SK-N-MC (cell line): ENCODE data around the gene COQ4.
"Not testable (repeated sequence)": the region's sequence is repeated elsewhere in the genome, so short reads cannot be mapped to it uniquely, and the experiment has no call there.

ENCODE experiments used
- DNase-seq: peaks from one replicate; pipeline ENCODE4 v3.0.0-alpha.2; 2011; ENCODE audit warnings: low read depth, low spot score
- H3K27ac ChIP-seq: fragments of 200-600 bp; sonication (generic); 2 replicates; pipeline ENCODE4 v1.5.1; 2016; ENCODE audit warnings: mixed run types
- H3K36me3 ChIP-seq: fragments of 200-600 bp; sonication (generic); 2 replicates; pipeline ENCODE4 v1.6.1; 2017; ENCODE audit warnings: antibody characterized with exemption, low read length, mixed read lengths; ENCODE audit not compliant: insufficient read depth
- H3K4me3 ChIP-seq: fragments of 200-600 bp; sonication (generic); 2 replicates; pipeline ENCODE4 v1.5.1; 2016
- H3K9ac ChIP-seq: fragments of 200-600 bp; sonication (generic); 2 replicates; pipeline ENCODE4 v1.8.0; 2017; ENCODE audit warnings: mixed run types, mixed read lengths; ENCODE audit not compliant: insufficient read length
- H3K9me3 ChIP-seq: fragments of 200-600 bp; sonication (generic); 2 replicates; pipeline ENCODE4 v1.6.1; 2017; ENCODE audit warnings: low read depth, mild to moderate bottlenecking, antibody characterized with exemption, low read length, moderate library complexity, mixed read lengths
- EZH2 ChIP-seq: fragments of 200-600 bp; sonication (generic); IDR thresholded peaks from one replicate; pipeline ENCODE4 v1.6.1; 2017; ENCODE audit warnings: antibody characterized with exemption
- FOXP2 ChIP-seq: optimal IDR thresholded peaks from 2 replicates; pipeline ENCODE3; 2011; ENCODE audit warnings: mild to moderate bottlenecking, moderate library complexity; ENCODE audit not compliant: insufficient read depth; ENCODE audit errors: extremely low read length, control extremely low read depth
- POLR2AphosphoS5 ChIP-seq: IDR thresholded peaks from 2 replicates; pipeline ENCODE4 v1.6.1; 2012; ENCODE audit warnings: mild to moderate bottlenecking, low read depth, low read length, borderline replicate concordance

Gene COQ4

DNA sequence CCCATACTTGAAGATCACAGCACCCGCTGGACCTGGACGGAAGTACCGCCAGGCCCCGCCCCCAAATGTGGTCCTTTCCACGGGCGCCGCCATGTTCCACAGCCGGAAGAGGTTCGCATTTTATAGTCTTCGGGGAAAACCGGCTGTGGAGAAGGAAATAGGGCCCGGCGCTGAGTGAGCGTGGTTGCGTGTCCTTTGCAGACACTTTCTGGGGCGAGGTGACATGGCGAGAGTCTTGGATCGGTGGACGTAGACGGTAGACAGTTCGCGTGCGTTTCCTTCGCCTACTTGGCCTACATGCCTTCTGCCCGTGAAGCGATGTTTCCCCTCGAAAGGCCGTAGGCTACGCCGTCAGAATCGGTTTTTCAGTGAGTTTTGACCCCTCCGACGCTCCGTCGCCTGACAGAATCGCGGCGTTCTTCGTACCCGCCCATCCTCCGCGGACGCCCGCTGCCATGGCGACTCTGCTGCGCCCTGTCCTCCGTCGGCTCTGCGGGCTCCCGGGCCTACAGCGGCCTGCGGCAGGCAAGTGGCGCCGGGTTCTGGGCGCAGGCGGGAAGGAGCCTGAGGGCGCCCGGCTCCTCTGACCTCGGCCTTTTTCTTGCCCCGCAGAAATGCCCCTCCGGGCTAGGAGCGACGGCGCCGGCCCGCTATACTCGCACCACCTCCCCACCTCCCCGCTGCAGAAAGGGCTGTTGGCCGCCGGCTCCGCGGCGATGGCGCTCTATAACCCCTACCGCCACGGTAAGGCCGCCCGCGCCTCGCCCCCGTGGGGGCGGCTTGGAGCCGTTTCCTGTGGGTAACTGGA is at the start of gene COQ4, which contains the start of gene TRUB2:
COQ4 (plus strand) TSS at position 436 of the 808 bp plus-strand sequence; CDS start at position 456, 20 bp downstream.
TRUB2 (minus strand) TSS at position 44 of the 808 bp plus-strand sequence; CDS start at position 5, 39 bp downstream.
- Histone ChIP-seq H3K9me3 (no peaks in the 10 kb centered on the region), H3K9ac (peak within 1 kb of the TSS; percentile 98), H3K27ac (peak within 1 kb of the TSS; percentile 97), H3K36me3 (peaks cover 15% of the 10 kb centered on the region; the same call in 1 of the 2 replicates), H3K4me3 (peak within 1 kb of the TSS; percentile 94)
- peak; percentile 79 for DNase-seq
- TF ChIP-seq POLR2AphosphoS5 = peak; percentile 88
- TF ChIP-seq EZH2 = no peak
- TF ChIP-seq FOXP2 = peak; percentile 34

DNA sequence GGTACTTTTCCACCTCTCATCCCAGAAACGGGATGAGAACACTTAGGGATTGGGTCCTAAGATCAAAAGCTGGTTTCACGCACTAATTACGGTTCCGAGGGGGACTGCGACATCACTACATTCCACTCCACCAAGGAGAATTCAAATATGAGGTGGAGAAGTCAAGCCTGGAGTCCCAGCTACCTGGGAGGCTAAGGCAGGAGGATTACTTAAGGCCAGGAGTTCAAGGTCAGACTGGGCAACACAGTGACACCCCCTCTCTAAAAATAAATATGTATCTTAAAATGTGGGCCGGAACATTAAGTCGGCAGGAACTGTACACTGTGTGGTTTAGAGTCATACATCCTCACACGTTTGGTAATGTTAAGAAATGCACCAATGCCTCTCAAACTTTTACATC is 48.4 kb upstream of the COQ4 start:
- Histone ChIP-seq H3K36me3 (peaks cover 24% of the 10 kb centered on the region), H3K9ac (peak overlapping the region; percentile 88), H3K4me3 (peak overlapping the region; percentile 97; the same call in 1 of the 2 replicates), H3K27ac (no peak overlapping the region), H3K9me3 (no peaks in the 10 kb centered on the region)
- TF ChIP-seq POLR2AphosphoS5 (no peak), FOXP2 (no peak), EZH2 (no peak)
- no peak for DNase-seq

DNA sequence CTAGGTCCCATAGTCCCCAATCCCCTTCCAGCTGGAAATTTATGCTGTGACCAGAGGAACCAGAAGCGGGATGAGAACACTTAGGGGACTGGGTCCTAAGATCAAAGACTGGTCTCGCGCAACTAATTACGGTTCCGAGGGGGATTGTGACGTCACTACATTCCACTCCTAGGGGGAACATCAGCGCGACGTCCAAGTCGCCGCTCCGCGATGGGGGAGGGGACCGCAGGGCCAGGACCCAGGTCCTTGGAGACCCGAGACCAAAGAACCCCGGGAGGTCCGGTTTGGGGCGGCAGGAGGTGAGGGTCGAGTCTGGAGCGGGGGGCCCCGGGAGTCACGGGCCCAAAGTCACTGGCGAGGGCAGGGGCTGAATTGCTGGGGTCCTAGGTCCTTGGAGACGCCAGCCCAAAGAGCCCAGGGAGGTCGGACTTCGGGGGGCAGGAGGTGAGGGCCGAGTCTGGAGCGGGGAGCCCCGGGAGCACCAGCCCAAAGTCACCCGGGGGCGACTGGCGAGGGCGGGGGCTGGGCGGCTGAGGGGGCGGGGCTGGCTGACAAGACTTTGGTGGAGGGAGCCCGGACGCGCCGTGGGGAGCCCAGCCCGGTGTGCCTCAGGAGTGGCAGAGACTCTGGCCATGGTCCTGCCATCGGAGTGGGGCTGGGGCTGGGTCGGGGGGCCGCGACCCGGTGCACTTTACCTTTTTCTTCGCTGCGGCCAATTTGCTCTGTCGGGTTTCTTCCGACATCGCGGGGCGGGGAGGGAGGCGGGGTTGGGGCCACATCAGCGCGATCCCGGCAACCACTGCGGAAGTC is 47.2 kb upstream of the COQ4 start, which contains the start of gene GOLGA2:
GOLGA2 (minus strand) TSS at position 810 of the 810 bp plus-strand sequence; CDS start at position 779, 31 bp downstream.
- H3K4me3 ChIP-seq = peak within 1 kb of the TSS; percentile 97
- H3K27ac ChIP-seq = peak within 1 kb of the TSS; percentile 75
- TF ChIP-seq POLR2AphosphoS5 (no peak), EZH2 (no peak), FOXP2 (no peak)
- peaks cover 24% of the 10 kb centered on the region for H3K36me3 ChIP-seq
- DNase-seq = no peak
- H3K9me3 ChIP-seq = no peaks in the 10 kb centered on the region
- H3K9ac ChIP-seq = peak within 1 kb of the TSS; percentile 95

DNA sequence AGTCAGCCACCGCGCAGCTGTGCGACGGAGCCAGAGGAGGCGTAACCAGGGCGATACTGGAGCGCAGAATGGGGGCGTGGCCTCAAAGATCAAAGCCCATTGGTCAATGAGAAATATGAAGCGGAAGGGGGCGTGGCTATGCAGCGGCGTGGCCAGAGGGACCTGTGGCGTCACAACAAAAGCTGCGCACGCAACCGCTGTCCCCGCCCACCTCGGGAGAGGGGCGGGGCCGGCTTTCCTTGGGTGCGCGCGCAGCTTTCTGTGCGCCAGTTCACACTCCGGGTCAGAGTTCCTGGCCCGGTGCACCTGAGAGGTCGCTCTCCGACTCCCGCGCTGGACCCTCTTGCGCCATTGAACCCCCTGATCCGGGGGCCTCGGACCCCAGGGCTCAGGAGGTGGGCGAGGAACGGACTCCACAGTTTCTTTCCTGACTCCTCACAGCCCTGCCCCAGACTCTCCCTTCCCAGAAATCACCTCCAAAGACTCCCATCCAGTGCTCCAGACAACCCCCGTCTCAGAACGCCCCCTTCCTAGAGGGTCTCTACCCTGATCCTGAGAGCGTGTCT is 46.5 kb upstream of the COQ4 start, which contains the start of gene SWI5:
SWI5 (plus strand) TSS at position 269 of the 566 bp plus-strand sequence.
- no peaks in the 10 kb centered on the region for H3K9me3 ChIP-seq
- H3K9ac ChIP-seq = peak within 1 kb of the TSS; percentile 95
- TF ChIP-seq FOXP2 (no peak), POLR2AphosphoS5 (peak; percentile 95)
- peak; percentile 98 for DNase-seq
- peaks cover 24% of the 10 kb centered on the region for H3K36me3 ChIP-seq
- peak within 1 kb of the TSS; percentile 97 for H3K4me3 ChIP-seq
- peak within 1 kb of the TSS; percentile 75 for H3K27ac ChIP-seq

DNA sequence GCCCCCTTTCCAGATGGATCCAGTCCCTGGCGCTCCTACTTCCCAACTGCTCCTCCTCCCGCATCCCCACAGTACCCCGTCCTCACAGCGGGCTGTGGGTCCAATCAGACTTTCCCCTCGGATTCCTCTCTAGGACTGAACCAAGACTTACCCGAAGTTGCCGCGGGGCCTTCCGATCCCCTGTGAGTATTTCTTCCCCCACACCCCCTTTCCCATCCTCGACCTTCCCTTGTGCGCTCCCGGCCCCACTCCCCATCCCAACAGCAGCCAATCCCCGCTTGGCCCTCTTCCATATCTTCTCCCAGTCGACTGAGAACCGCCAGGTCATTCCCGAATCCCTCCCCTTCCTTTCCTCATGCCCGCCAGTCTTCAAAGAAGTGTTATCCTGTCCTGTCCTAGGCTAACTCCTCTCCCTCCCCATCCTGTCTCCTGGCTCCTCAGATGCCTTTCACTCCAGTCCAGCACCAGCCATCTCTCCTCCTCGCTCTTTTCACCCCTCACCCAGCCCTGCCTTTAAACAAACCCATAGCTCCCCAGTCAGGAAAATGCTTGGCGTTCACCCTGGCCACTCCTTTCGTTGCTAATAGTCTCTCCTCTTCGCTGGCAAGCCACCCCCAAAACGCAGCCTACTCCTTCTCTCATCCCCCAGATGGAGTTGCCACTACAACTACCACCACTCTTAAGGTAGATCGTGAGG is 45.9 kb upstream of the COQ4 start:
- H3K36me3 ChIP-seq = peaks cover 19% of the 10 kb centered on the region
- peak overlapping the region; percentile 97 for H3K4me3 ChIP-seq
- no peak for DNase-seq
- H3K9me3 ChIP-seq = no peaks in the 10 kb centered on the region
- H3K27ac ChIP-seq = peak overlapping the region; percentile 75; the same call in 1 of the 2 replicates
- peak overlapping the region; percentile 95 for H3K9ac ChIP-seq
- TF ChIP-seq POLR2AphosphoS5 (no peak), EZH2 (no peak), FOXP2 (no peak)

DNA sequence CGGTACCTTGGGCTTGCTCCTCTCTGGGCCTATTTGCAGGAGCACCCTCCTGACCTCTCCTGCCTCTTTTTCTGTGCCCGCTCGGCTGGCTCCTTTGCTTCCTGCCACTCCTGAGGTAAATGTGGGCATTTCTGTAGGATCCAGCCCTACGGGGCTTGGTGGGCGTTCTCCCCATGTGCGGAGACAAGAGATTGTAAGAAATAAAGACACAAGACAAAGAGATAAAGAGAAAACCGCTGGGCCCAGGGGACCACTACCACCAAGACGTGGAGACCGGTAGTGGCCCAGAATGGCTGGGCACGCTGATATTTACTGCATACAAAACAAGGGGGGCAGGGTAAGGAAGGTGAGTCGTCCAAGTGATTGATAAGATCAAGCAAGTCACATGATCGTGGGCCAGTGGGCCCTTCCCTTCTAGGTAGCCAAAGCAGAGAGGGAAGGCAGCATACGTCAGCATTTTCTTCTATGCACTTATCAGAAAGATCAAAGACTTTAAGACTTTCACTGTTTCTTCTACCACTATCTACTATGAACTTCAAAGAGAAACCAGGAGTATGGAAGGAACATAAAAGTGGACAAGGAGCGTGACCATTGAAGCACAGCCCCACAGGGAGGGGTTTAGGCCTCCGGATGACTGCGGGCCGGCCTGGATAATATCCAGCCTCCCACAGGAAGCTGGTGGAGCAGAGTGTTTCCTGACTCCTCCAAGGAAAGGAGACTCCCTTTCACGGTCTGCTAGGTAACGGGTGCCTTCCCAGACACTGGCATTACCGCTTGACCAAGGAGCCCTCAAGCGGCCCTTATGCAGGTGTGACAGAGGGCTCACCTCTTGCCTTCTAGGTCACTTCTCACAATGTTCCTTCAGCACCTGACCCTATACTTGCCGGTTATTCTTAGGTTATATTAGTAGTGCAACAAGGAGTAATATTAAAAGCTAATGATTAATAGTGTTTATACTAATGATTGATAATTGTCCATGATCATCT is 43.3 kb upstream of the COQ4 start:
- not testable (repeated sequence) for H3K9ac ChIP-seq, H3K36me3 ChIP-seq, DNase-seq, H3K9me3 ChIP-seq, H3K27ac ChIP-seq, H3K4me3 ChIP-seq

DNA sequence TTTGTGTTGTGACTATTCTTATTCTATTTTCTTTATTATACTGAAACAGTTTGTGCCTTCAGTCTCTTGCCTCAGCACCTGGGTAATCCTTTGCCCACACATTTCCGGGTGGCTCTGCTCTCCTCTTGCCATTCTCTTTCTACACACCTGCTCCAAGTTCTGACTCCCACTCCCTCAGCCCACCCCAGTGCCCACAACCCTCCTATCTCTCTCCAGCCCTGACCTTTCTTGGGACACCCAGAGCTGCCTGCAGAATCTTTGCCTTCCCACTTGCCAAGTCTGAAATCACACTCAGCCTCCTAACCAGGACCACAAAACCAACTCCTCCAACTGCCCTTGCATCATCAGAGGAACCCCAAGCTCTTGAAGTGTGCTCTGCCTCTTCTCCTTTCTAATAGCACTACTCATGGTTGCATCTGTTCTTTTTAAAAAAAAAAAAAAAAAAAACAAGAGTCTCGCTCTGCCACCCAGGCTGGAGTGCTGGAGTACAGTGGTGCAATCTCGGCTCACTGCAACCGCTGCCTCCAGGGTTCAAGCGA is 42.5 kb upstream of the COQ4 start:
- Histone ChIP-seq H3K36me3 (no peaks in the 10 kb centered on the region), H3K4me3 (no peak overlapping the region), H3K9ac (no peak overlapping the region), H3K9me3 (no peaks in the 10 kb centered on the region), H3K27ac (no peak overlapping the region)
- no peak for DNase-seq
- no peak for TF ChIP-seq EZH2
- no peak for TF ChIP-seq POLR2AphosphoS5
- no peak for TF ChIP-seq FOXP2
